HepG2 (cell line): ENCODE data around the gene PDLIM7. TPM values are rescaled to one million over a fixed set of nuclear protein-coding genes. Genes with fewer than 3 reads are reported as not detected.

Experiments used
- ARNTL ChIP-seq: sonication (generic); formaldehyde crosslinking; IDR thresholded peaks from 2 replicates; pipeline ENCODE4 v1.4.0; 2020; ENCODE audit warnings: mild to moderate bottlenecking, missing genetic modification reagents
- CAMTA2 ChIP-seq: sonication (generic); formaldehyde crosslinking; IDR thresholded peaks from 2 replicates; pipeline ENCODE4 v1.4.0; 2020; ENCODE audit warnings: mild to moderate bottlenecking, missing genetic modification reagents, borderline replicate concordance
- CC2D1A ChIP-seq: sonication (generic); formaldehyde crosslinking; IDR thresholded peaks from 2 replicates; pipeline ENCODE4 v1.8.1; 2023; ENCODE audit warnings: mild to moderate bottlenecking, missing genetic modification reagents
- MBD4 ChIP-seq: IDR thresholded peaks from 2 replicates; pipeline ENCODE4 v1.6.1; 2012; ENCODE audit warnings: low read length, inconsistent platforms, borderline replicate concordance
- MBNL3 ChIP-seq: fragments of 250-450 bp; sonication (Bioruptor Pico); conservative IDR thresholded peaks from 2 replicates; pipeline ENCODE4 v1.8.0; 2022; ENCODE audit warnings: mild to moderate bottlenecking, inconsistent platforms
- MED1 ChIP-seq: sonication (generic); formaldehyde crosslinking; IDR thresholded peaks from 2 replicates; pipeline ENCODE4 v1.4.0; 2020; ENCODE audit warnings: missing genetic modification reagents
- NR3C1 ChIP-seq: sonication (generic); formaldehyde crosslinking; IDR thresholded peaks from 2 replicates; pipeline ENCODE4 v1.4.0; 2020; ENCODE audit warnings: missing genetic modification reagents
- PRMT3 ChIP-seq: sonication (generic); formaldehyde crosslinking; IDR thresholded peaks from 2 replicates; pipeline ENCODE4 v1.8.1; 2022; ENCODE audit warnings: low read depth, mild to moderate bottlenecking, moderate library complexity, missing genetic modification reagents, borderline replicate concordance
- PTBP1 ChIP-seq: fragments of 200-400 bp; formaldehyde crosslinking; IDR thresholded peaks from 2 replicates; pipeline ENCODE4 v1.6.1; 2018; ENCODE audit warnings: low read length, low read depth; ENCODE audit not compliant: poor library complexity, severe bottlenecking
- RFXAP ChIP-seq: sonication (generic); formaldehyde crosslinking; IDR thresholded peaks from 2 replicates; pipeline ENCODE4 v1.4.0; 2020; ENCODE audit warnings: missing genetic modification reagents, borderline replicate concordance
- RNF219 ChIP-seq: sonication (generic); formaldehyde crosslinking; IDR thresholded peaks from 2 replicates; pipeline ENCODE4 v1.5.0; 2020; ENCODE audit warnings: mild to moderate bottlenecking, missing genetic modification reagents
- SAFB2 ChIP-seq: sonication (generic); formaldehyde crosslinking; IDR thresholded peaks from 2 replicates; pipeline ENCODE4 v1.5.1; 2020; ENCODE audit warnings: missing genetic modification reagents, low read depth, mild to moderate bottlenecking, borderline replicate concordance
- TRIM24 ChIP-seq: sonication (generic); formaldehyde crosslinking; IDR thresholded peaks from 2 replicates; pipeline ENCODE4 v1.8.0; 2022; ENCODE audit warnings: mild to moderate bottlenecking, missing genetic modification reagents
- U2AF1 ChIP-seq: fragments of 200-400 bp; formaldehyde crosslinking; optimal IDR thresholded peaks from 2 replicates; pipeline ENCODE3; 2017; ENCODE audit warnings: mild to moderate bottlenecking, low read depth, low read length
- ZNF274 ChIP-seq: sonication (generic); formaldehyde crosslinking; IDR thresholded peaks from 2 replicates; pipeline ENCODE4 v1.5.1; 2020; ENCODE audit warnings: mild to moderate bottlenecking, missing genetic modification reagents
- ZNF451 ChIP-seq: sonication (generic); formaldehyde crosslinking; IDR thresholded peaks from 2 replicates; pipeline ENCODE4 v1.5.0; 2020; ENCODE audit warnings: mild to moderate bottlenecking, missing genetic modification reagents
- ZNF503 ChIP-seq: sonication (generic); formaldehyde crosslinking; IDR thresholded peaks from 2 replicates; pipeline ENCODE4 v1.4.0; 2020; ENCODE audit warnings: missing genetic modification reagents
- ZNF589 ChIP-seq: sonication (generic); formaldehyde crosslinking; conservative IDR thresholded peaks from 2 replicates; pipeline ENCODE4 v1.8.0; 2022; ENCODE audit warnings: mild to moderate bottlenecking, moderate library complexity, missing genetic modification reagents
- ZNF670 ChIP-seq: sonication (generic); formaldehyde crosslinking; IDR thresholded peaks from 2 replicates; pipeline ENCODE4 v1.8.0; 2022; ENCODE audit warnings: mild to moderate bottlenecking, missing genetic modification reagents, borderline replicate concordance
- ZNF709 ChIP-seq: sonication (generic); formaldehyde crosslinking; IDR thresholded peaks from 2 replicates; pipeline ENCODE4 v1.5.0; 2020; ENCODE audit warnings: mild to moderate bottlenecking, missing genetic modification reagents
- polyA plus RNA-seq, 8 experiments: library from polyadenylated mRNA; depleted of rRNA in 3 of 8; stranded (reverse) in 7 of 8; unstranded in 1 of 8; fragments of >200 nt; fragmentation: Illumina TruSeq in 4 of 8; extraction: Trizol in 4 of 8; gene quantifications; 2 replicates each; pipeline versions ENCODE4 v1.2.1 to v1.2.3, GENCODE V29; 2011 to 2016; ENCODE audit warnings: low read depth in 4 of 8, missing spikeins in 1 of 8, mixed read lengths in 1 of 8; ENCODE audit not compliant: insufficient read depth in 1 of 8
- total RNA-seq, 5 experiments: library from RNA; depleted of rRNA; stranded (reverse); fragments of >200 nt; fragmentation: Illumina TruSeq; extraction: Trizol; gene quantifications; 2 replicates each; pipeline ENCODE4 v1.2.3, GENCODE V29; 2016; ENCODE audit warnings: low read depth in 1 of 5
- TF ChIP-seq, protein P1 (sequence below): sonication (generic); formaldehyde crosslinking; IDR thresholded peaks from 2 replicates; pipeline ENCODE4 v1.5.1; 2020; ENCODE audit warnings: missing genetic modification reagents, mild to moderate bottlenecking, borderline replicate concordance
- TF ChIP-seq, protein P2 (sequence below): sonication (generic); formaldehyde crosslinking; IDR thresholded peaks from 2 replicates; pipeline ENCODE4 v1.4.0; 2020; ENCODE audit warnings: missing genetic modification reagents

PDLIM7 gene
- total and polyA plus RNA-seq, 2 of the 13 experiments (the other 11 are each of a cell fraction or from before 2014, with no cell fraction given): 21.1 to 31.3 TPM

GRCh38 chr5:177434942-177435738 lies 62.3 kb downstream of the PDLIM7 start (continued):
- TF ChIP-seq, protein P1, sequence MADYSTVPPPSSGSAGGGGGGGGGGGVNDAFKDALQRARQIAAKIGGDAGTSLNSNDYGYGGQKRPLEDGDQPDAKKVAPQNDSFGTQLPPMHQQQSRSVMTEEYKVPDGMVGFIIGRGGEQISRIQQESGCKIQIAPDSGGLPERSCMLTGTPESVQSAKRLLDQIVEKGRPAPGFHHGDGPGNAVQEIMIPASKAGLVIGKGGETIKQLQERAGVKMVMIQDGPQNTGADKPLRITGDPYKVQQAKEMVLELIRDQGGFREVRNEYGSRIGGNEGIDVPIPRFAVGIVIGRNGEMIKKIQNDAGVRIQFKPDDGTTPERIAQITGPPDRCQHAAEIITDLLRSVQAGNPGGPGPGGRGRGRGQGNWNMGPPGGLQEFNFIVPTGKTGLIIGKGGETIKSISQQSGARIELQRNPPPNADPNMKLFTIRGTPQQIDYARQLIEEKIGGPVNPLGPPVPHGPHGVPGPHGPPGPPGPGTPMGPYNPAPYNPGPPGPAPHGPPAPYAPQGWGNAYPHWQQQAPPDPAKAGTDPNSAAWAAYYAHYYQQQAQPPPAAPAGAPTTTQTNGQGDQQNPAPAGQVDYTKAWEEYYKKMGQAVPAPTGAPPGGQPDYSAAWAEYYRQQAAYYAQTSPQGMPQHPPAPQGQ (CRISPR knock-in tag): no peak
- TF ChIP-seq MBNL3 (no peak), ZNF503 (CRISPR knock-in tag) (no peak), CC2D1A (CRISPR knock-in tag) (no peak), ZNF451 (CRISPR knock-in tag) (no peak), ZNF589 (CRISPR knock-in tag) (no peak), CAMTA2 (CRISPR knock-in tag) (no peak), SAFB2 (CRISPR knock-in tag) (0 out of 2 replicates have a peak, but pooled peaks have one; percentile 31), PTBP1 (no peak), ARNTL (no peak), MBD4 (no peak), RNF219 (CRISPR knock-in tag) (no peak), ZNF709 (CRISPR knock-in tag) (no peak), U2AF1 (no peak), RFXAP (no peak), PRMT3 (CRISPR knock-in tag) (no peak), ZNF274 (CRISPR knock-in tag) (no peak), TRIM24 (CRISPR knock-in tag) (no peak), MED1 (peak; percentile 40), ZNF670 (CRISPR knock-in tag) (no peak), NR3C1 (no peak)
- TF ChIP-seq, protein P2, sequence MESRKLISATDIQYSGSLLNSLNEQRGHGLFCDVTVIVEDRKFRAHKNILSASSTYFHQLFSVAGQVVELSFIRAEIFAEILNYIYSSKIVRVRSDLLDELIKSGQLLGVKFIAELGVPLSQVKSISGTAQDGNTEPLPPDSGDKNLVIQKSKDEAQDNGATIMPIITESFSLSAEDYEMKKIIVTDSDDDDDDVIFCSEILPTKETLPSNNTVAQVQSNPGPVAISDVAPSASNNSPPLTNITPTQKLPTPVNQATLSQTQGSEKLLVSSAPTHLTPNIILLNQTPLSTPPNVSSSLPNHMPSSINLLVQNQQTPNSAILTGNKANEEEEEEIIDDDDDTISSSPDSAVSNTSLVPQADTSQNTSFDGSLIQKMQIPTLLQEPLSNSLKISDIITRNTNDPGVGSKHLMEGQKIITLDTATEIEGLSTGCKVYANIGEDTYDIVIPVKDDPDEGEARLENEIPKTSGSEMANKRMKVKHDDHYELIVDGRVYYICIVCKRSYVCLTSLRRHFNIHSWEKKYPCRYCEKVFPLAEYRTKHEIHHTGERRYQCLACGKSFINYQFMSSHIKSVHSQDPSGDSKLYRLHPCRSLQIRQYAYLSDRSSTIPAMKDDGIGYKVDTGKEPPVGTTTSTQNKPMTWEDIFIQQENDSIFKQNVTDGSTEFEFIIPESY: peak; percentile 19; the same call in 1 of the 2 replicates
